A549 (cell line): ENCODE results near the gene ATP8B4.

Experiments
- CTCF ChIP-seq: fragments of >200 bp; sonication (Bioruptor Twin); formaldehyde crosslinking; IDR thresholded peaks from 3 replicates; pipeline ENCODE4 v1.5.1; 2016
- EP300 ChIP-seq, 2 experiments: fragments of >200 bp; sonication (Bioruptor Twin); formaldehyde crosslinking; IDR thresholded peaks; 2 replicates in 1 of 2; 3 replicates in 1 of 2; pipeline ENCODE4 v1.6.1; 2016 to 2017
- RAD21 ChIP-seq, 2 experiments: fragments of >200 bp in 1 of 2; sonication (Bioruptor Twin) in 1 of 2; formaldehyde crosslinking in 1 of 2; IDR thresholded peaks in 1 of 2; conservative IDR thresholded peaks in 1 of 2; 2 replicates in 1 of 2; 3 replicates in 1 of 2; pipeline ENCODE4 v1.6.1; 2012 to 2018; ENCODE audit warnings: inconsistent platforms in 1 of 2
- RCOR1 ChIP-seq: fragments of 150-350 bp; IDR thresholded peaks from 2 replicates; pipeline ENCODE4 v1.6.1; 2014; ENCODE audit warnings: antibody characterized with exemption, low read length, low read depth
- TFCP2L1 ChIP-seq: fragments of 250-450 bp; sonication (Bioruptor Pico); IDR thresholded peaks from 2 replicates; pipeline ENCODE4 v1.5.0; 2021; ENCODE audit warnings: mild to moderate bottlenecking

DNA sequence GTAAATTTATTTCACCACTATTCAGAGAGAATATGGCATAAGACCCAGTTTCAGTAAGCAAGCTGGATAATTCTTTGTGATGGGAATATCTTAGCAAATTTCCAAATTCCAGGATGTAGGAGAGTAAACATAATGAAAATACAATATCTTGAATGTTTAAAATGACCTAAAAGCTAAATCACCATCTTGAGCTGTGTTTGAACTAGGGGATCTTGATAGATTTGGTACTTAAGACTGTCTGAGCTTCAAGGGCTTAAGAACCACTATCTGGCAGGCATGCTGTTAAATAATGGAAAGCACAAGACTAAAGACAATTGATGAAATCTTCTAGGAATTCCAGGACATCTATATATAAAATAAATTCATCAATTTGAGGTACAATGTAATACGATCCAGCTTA lies 217.7 kb downstream of the ATP8B4 start:
- TF ChIP-seq EP300 (IDR thresholded peaks at IDR 0.05) (no peak), CTCF (no peak), RAD21 (conservative IDR thresholded peaks at IDR 0.05 in 1 of 2, IDR thresholded peaks at IDR 0.05 in 1 of 2) (no peak), RCOR1 (no peak), TFCP2L1 (CRISPR knock-in tag) (no peak)
